ENCODE measurements around the gene INPP5D. TPM values are rescaled to one million over a fixed set of nuclear protein-coding genes. Genes with fewer than 3 reads are reported as not detected.
A peak's percentile ranks its signal among the peaks of the same experiment; 100 is the strongest.

INPP5D gene
- total RNA-seq, 1 donor from 2014 or later = 3.7 TPM

- no peak for TF ChIP-seq CTCF (IDR thresholded peaks at IDR 0.05; ENCODE audit: insufficient read depth, low read length, poor library complexity, severe bottlenecking)
- no peak for DNase-seq (ENCODE audit: low read depth)
- Histone ChIP-seq H3K36me3 (ENCODE audit: control insufficient read depth, insufficient read depth, low read length) (no peaks in the 10 kb centered on the region), H3K4me3 (ENCODE audit: low read depth, low read length) (no peak overlapping the region), H3K27me3 (ENCODE audit: control insufficient read depth, insufficient read depth, low read length) (no peaks in the 10 kb centered on the region)
These were observed 104.0 kb downstream of the INPP5D start for GRCh38 chr2:233164128-233164635.

- Histone ChIP-seq H3K4me3 (ENCODE audit: low read depth, low read length) (no peak overlapping the region), H3K27me3 (ENCODE audit: control insufficient read depth, insufficient read depth, low read length) (no peaks in the 10 kb centered on the region), H3K36me3 (ENCODE audit: control insufficient read depth, insufficient read depth, low read length) (no peaks in the 10 kb centered on the region)
- DNase-seq (ENCODE audit: low read depth) = no peak
- no peak for TF ChIP-seq CTCF (IDR thresholded peaks at IDR 0.05; ENCODE audit: insufficient read depth, low read length, poor library complexity, severe bottlenecking)
These were observed 104.8 kb downstream of the INPP5D start for GRCh38 chr2:233164967-233165366.

- H3K4me3 ChIP-seq (ENCODE audit: low read depth, low read length) = no peak overlapping the region
- H3K36me3 ChIP-seq (ENCODE audit: control insufficient read depth, insufficient read depth, low read length) = no peaks in the 10 kb centered on the region
- no peaks in the 10 kb centered on the region for H3K27me3 ChIP-seq (ENCODE audit: control insufficient read depth, insufficient read depth, low read length)
- TF ChIP-seq CTCF (IDR thresholded peaks at IDR 0.05; ENCODE audit: insufficient read depth, low read length, poor library complexity, severe bottlenecking) = no peak
- no peak for DNase-seq (ENCODE audit: low read depth)
These were observed 105.4 kb downstream of the INPP5D start for GRCh38 chr2:233165543-233165894.

GRCh38 chr2:233165895-233166661 lies 105.9 kb downstream of the INPP5D start:
- no peak overlapping the region for H3K4me3 ChIP-seq (ENCODE audit: low read depth, low read length)
- H3K27me3 ChIP-seq (ENCODE audit: control insufficient read depth, insufficient read depth, low read length) = no peaks in the 10 kb centered on the region
- H3K36me3 ChIP-seq (ENCODE audit: control insufficient read depth, insufficient read depth, low read length) = no peaks in the 10 kb centered on the region
- no peak for TF ChIP-seq CTCF (IDR thresholded peaks at IDR 0.05; ENCODE audit: insufficient read depth, low read length, poor library complexity, severe bottlenecking)
- DNase-seq (ENCODE audit: low read depth) = peak; percentile 9

- Histone ChIP-seq H3K27me3 (ENCODE audit: control insufficient read depth, insufficient read depth, low read length) (no peaks in the 10 kb centered on the region), H3K36me3 (ENCODE audit: control insufficient read depth, insufficient read depth, low read length) (no peaks in the 10 kb centered on the region), H3K4me3 (ENCODE audit: low read depth, low read length) (no peak overlapping the region)
- DNase-seq (ENCODE audit: low read depth) = no peak
- no peak for TF ChIP-seq CTCF (IDR thresholded peaks at IDR 0.05; ENCODE audit: insufficient read depth, low read length, poor library complexity, severe bottlenecking)
These were observed 108.3 kb downstream of the INPP5D start for GRCh38 chr2:233168445-233168844.

GRCh38 chr2:233168919-233169318 lies 108.8 kb downstream of the INPP5D start:
- TF ChIP-seq CTCF (IDR thresholded peaks at IDR 0.05; ENCODE audit: insufficient read depth, low read length, poor library complexity, severe bottlenecking) = no peak
- no peaks in the 10 kb centered on the region for H3K27me3 ChIP-seq (ENCODE audit: control insufficient read depth, insufficient read depth, low read length)
- no peak overlapping the region for H3K4me3 ChIP-seq (ENCODE audit: low read depth, low read length)
- no peaks in the 10 kb centered on the region for H3K36me3 ChIP-seq (ENCODE audit: control insufficient read depth, insufficient read depth, low read length)
- no peak for DNase-seq (ENCODE audit: low read depth)
